H1 (cell line): ENCODE measurements around the gene PPFIBP2. TPM values are rescaled to one million over a fixed set of nuclear protein-coding genes. Genes with fewer than 3 reads are reported as not detected.

ENCODE experiments used
- CTCF ChIA-PET: fragments of 300-600 bp; sonication (Branson Sonifier 250); formaldehyde crosslinking; loops from one replicate; lab custom pipeline; 2021; ENCODE audit not compliant: partially characterized antibody; lab: Charles Lee
- POLR2A ChIA-PET: fragments of 300-600 bp; sonication (Branson Sonifier 250); formaldehyde crosslinking; loops from one replicate; lab custom pipeline; 2021; ENCODE audit warnings: inconsistent platforms; ENCODE audit not compliant: partially characterized antibody; lab: Charles Lee
- DNase-seq, 2 experiments: peaks; one replicate each; pipeline versions ENCODE4 v3.0.0 to v3.0.0-alpha.2; 2010 to 2022; ENCODE audit warnings: low spot score in 2 of 2, low read depth in 1 of 2, mixed read lengths in 1 of 2
- FAIRE-seq: peaks from 2 replicates; lab custom pipeline; 2011; peaks lifted over from hg19 to GRCh38; lab: Jason Lieb, UNC
- H2AFZ ChIP-seq: 2 replicates; pipeline ENCODE4 v1.8.1; 2012; ENCODE audit warnings: low read length, inconsistent platforms
- H2AK5ac ChIP-seq: 2 replicates; pipeline ENCODE4 v1.6.1; 2013; ENCODE audit warnings: low read depth, low read length
- H2BK120ac ChIP-seq: replicated peaks from 2 replicates; pipeline ENCODE3; 2013; ENCODE audit warnings: low read depth, low read length, inconsistent platforms
- H2BK12ac ChIP-seq: 2 replicates; pipeline ENCODE4 v1.6.1; 2013; ENCODE audit warnings: low read depth, low read length
- H2BK15ac ChIP-seq: 2 replicates; pipeline ENCODE4 v1.6.1; 2013; ENCODE audit warnings: low read length
- H2BK20ac ChIP-seq: 2 replicates; pipeline ENCODE4 v1.6.1; 2013; ENCODE audit warnings: low read length
- H2BK5ac ChIP-seq: 2 replicates; pipeline ENCODE4 v1.6.1; 2013; ENCODE audit warnings: low read depth, low read length
- H3K14ac ChIP-seq: 2 replicates; pipeline ENCODE4 v1.6.1; 2013; ENCODE audit warnings: inconsistent platforms; ENCODE audit not compliant: insufficient read length
- H3K18ac ChIP-seq: 2 replicates; pipeline ENCODE4 v1.6.1; 2013; ENCODE audit warnings: low read length; ENCODE audit errors: extremely low read depth
- H3K23ac ChIP-seq: 2 replicates; pipeline ENCODE4 v1.6.1; 2013; ENCODE audit warnings: inconsistent platforms; ENCODE audit not compliant: insufficient read length
- H3K23me2 ChIP-seq: 2 replicates; pipeline ENCODE4 v1.6.1; 2013; ENCODE audit warnings: low read depth, low read length
- H3K27ac ChIP-seq: 2 replicates; pipeline ENCODE4 v1.6.1; 2011; ENCODE audit warnings: low read depth, low read length, inconsistent platforms
- H3K27me3 ChIP-seq, 4 experiments: replicated peaks in 1 of 4; 1 replicate in 1 of 4; 2 replicates in 3 of 4; pipeline versions ENCODE4 v1.6.1 to v1.8.1; 2011 to 2013; ENCODE audit warnings: low read length in 3 of 4, mild to moderate bottlenecking in 3 of 4, inconsistent platforms in 2 of 4, mixed read lengths in 2 of 4, moderate library complexity in 1 of 4; ENCODE audit not compliant: control insufficient read depth in 3 of 4, insufficient read depth in 3 of 4; ENCODE audit errors: extremely low read depth in 1 of 4
- H3K36me3 ChIP-seq, 4 experiments: 2 replicates each; pipeline versions ENCODE4 v1.6.1 to v1.8.1; 2011 to 2013; ENCODE audit warnings: mild to moderate bottlenecking in 4 of 4, low read length in 3 of 4, moderate library complexity in 2 of 4, control low read depth in 1 of 4, inconsistent platforms in 1 of 4; ENCODE audit not compliant: insufficient read depth in 4 of 4, control insufficient read depth in 2 of 4
- H3K4ac ChIP-seq: replicated peaks from 2 replicates; pipeline ENCODE3; 2013; ENCODE audit warnings: low read length, low read depth, mixed read lengths, inconsistent platforms; ENCODE audit not compliant: insufficient read length
- H3K4me1 ChIP-seq, 4 experiments: replicated peaks in 1 of 4; 1 replicate in 1 of 4; 2 replicates in 3 of 4; pipeline versions ENCODE4 v1.6.1 to v1.8.1; 2011 to 2013; ENCODE audit warnings: low read length in 3 of 4, inconsistent platforms in 2 of 4, mixed read lengths in 1 of 4; ENCODE audit not compliant: insufficient read depth in 4 of 4, control insufficient read depth in 3 of 4
- H3K4me2 ChIP-seq, 2 experiments: 2 replicates each; pipeline versions ENCODE4 v1.6.1 to v1.8.1; 2011 to 2013; ENCODE audit warnings: low read depth in 2 of 2, low read length in 2 of 2, control low read depth in 1 of 2, inconsistent platforms in 1 of 2, mild to moderate bottlenecking in 1 of 2; ENCODE audit not compliant: insufficient read depth in 1 of 2
- H3K4me3 ChIP-seq, 4 experiments: fragments of 200-600, 300-600 bp in 1 of 4; sonication (generic), shearing (Covaris generic), sonication (Bioruptor Twin) in 1 of 4; 2 replicates each; pipeline versions ENCODE4 v1.5.1 to v1.8.1; 2011 to 2016; ENCODE audit warnings: low read length in 4 of 4, low read depth in 3 of 4, control low read depth in 2 of 4, inconsistent platforms in 2 of 4, mild to moderate bottlenecking in 2 of 4, mixed read lengths in 1 of 4, moderate library complexity in 1 of 4; ENCODE audit not compliant: insufficient read depth in 2 of 4; ENCODE audit errors: extremely low read depth in 1 of 4
- H3K56ac ChIP-seq: replicated peaks from 2 replicates; pipeline ENCODE3; 2013; ENCODE audit warnings: low read depth, mild to moderate bottlenecking, mixed read lengths, low read length, inconsistent platforms; ENCODE audit not compliant: insufficient read length
- H3K79me1 ChIP-seq: 2 replicates; pipeline ENCODE4 v1.6.1; 2013; ENCODE audit warnings: low read depth, low read length, control low read depth
- H3K79me2 ChIP-seq, 2 experiments: 2 replicates each; pipeline versions ENCODE4 v1.6.1 to v1.8.1; 2012 to 2013; ENCODE audit warnings: low read length in 2 of 2, mild to moderate bottlenecking in 2 of 2, inconsistent platforms in 1 of 2; ENCODE audit not compliant: insufficient read depth in 2 of 2, control insufficient read depth in 1 of 2
- H3K9ac ChIP-seq, 4 experiments: replicated peaks in 1 of 4; 1 replicate in 1 of 4; 2 replicates in 3 of 4; pipeline versions ENCODE4 v1.6.1 to v1.8.1; 2011 to 2013; ENCODE audit warnings: low read depth in 3 of 4, low read length in 3 of 4, control low read depth in 2 of 4, mild to moderate bottlenecking in 2 of 4, moderate library complexity in 2 of 4, inconsistent platforms in 1 of 4; ENCODE audit errors: extremely low read depth in 1 of 4
- H3K9me3 ChIP-seq, 2 experiments: 2 replicates each; pipeline versions ENCODE4 v1.6.1 to v1.8.1; 2012 to 2013; ENCODE audit warnings: mild to moderate bottlenecking in 2 of 2, moderate library complexity in 2 of 2, control low read depth in 1 of 2, inconsistent platforms in 1 of 2, low read depth in 1 of 2, low read length in 1 of 2, mixed read lengths in 1 of 2; ENCODE audit not compliant: insufficient read depth in 2 of 2
- H4K20me1 ChIP-seq, 2 experiments: replicated peaks in 1 of 2; 2 replicates each; pipeline versions ENCODE3 to v1.8.1; 2011 to 2013; ENCODE audit warnings: inconsistent platforms in 2 of 2, low read length in 2 of 2, mild to moderate bottlenecking in 1 of 2; ENCODE audit not compliant: insufficient read depth in 2 of 2, control insufficient read depth in 1 of 2
- H4K5ac ChIP-seq: 2 replicates; pipeline ENCODE4 v1.6.1; 2013; ENCODE audit warnings: low read length, low read depth, mixed read lengths, inconsistent platforms; ENCODE audit not compliant: insufficient read length
- H4K8ac ChIP-seq: 2 replicates; pipeline ENCODE4 v1.8.0; 2013; ENCODE audit warnings: mild to moderate bottlenecking, moderate library complexity, low read length, inconsistent platforms; ENCODE audit not compliant: insufficient read depth; ENCODE audit errors: extremely low read depth
- H4K91ac ChIP-seq: replicated peaks from 2 replicates; pipeline ENCODE3; 2013; ENCODE audit warnings: low read length, mixed read lengths, inconsistent platforms; ENCODE audit not compliant: insufficient read length
- BCL11A ChIP-seq, 2 experiments: IDR thresholded peaks; one replicate each; pipeline ENCODE4 v1.6.1; 2011; ENCODE audit warnings: low read depth in 2 of 2, low read length in 2 of 2, mild to moderate bottlenecking in 2 of 2
- RAD21 ChIP-seq, 2 experiments: IDR thresholded peaks in 1 of 2; conservative IDR thresholded peaks in 1 of 2; 2 replicates each; pipeline ENCODE4 v1.6.1; 2011; ENCODE audit warnings: low read depth in 2 of 2, low read length in 2 of 2, improper control_type of control experiment in 1 of 2, inconsistent platforms in 1 of 2, mild to moderate bottlenecking in 1 of 2, moderate library complexity in 1 of 2
- SP4 ChIP-seq: IDR thresholded peaks from 2 replicates; pipeline ENCODE4 v1.6.1; 2012; ENCODE audit warnings: low read length, inconsistent platforms
- WGBS, 2 experiments: shearing (Covaris generic) in 1 of 2; methylation state at CpG; one replicate each; pipeline versions ENCODE4 v1.1.6 to v1.1.7; 2013 to 2015; ENCODE audit warnings: low lambda C conversion rate in 2 of 2, mixed read lengths in 2 of 2, inconsistent platforms in 1 of 2, low coverage in 1 of 2, missing lambda C conversion rate in 1 of 2; ENCODE audit not compliant: insufficient replicate concordance in 2 of 2, insufficient coverage in 1 of 2, insufficient read length in 1 of 2; ENCODE audit errors: extremely low coverage in 1 of 2, missing lambda C conversion rate in 1 of 2; 5-methylcytosine and 5-hydroxymethylcytosine counted together
- polyA plus RNA-seq, 7 experiments: library from polyadenylated mRNA; depleted of rRNA in 3 of 7; stranded (reverse) in 5 of 7; unstranded in 2 of 7; fragments of >200 nt in 5 of 7; fragments of 200-250 nt in 2 of 7; gene quantifications; 1 replicate in 5 of 7; 2 replicates in 1 of 7; 4 replicates in 1 of 7; pipeline versions ENCODE4 v1.2.1 to v1.2.3, GENCODE V29; 2011 to 2013; ENCODE audit warnings: missing spikeins in 2 of 7, mixed read lengths in 2 of 7
- total RNA-seq: library from RNA; stranded (reverse); fragmentation: NEBNext Ultra II Directional; extraction: Animal tissue kit (Norgen Biotek cat#: 25700); gene quantifications from 2 replicates; pipeline ENCODE4 v1.2.1, GENCODE V29; 2021
- TF ChIP-seq, protein P1 (sequence below): IDR thresholded peaks from 2 replicates; pipeline ENCODE4 v1.6.1; 2011; ENCODE audit warnings: low read length, improper control_type of control experiment

Gene PPFIBP2
- total and polyA plus RNA-seq, 2 of the 8 experiments (the other 6 are each of a cell fraction or from before 2014, with no cell fraction given): 5.5 to 9.8 TPM

DNA sequence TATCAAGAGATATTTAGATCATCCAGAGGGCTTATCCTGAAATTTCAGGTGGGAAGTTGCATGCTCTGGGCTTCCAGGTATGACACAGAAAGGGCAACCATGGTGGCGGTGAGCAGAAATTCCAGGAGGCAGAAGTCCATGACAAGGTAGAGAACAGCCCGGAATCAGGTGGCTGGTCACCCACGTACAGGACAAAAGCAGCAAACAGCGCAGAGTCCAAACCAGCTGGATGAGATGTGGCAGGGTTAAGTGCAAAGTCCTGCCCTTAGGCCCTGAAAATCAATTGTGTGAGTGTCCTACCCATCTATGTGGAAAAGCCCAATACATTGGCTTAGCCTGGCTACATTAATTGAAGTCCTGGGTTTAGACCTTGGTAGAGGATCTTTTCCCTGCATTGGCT lies 11.6 kb downstream of the PPFIBP2 start:
- H2BK5ac ChIP-seq: no peak overlapping the region
- H3K79me2 ChIP-seq: no peaks in the 10 kb centered on the region
- no peaks in the 10 kb centered on the region; a peak in 1 of 7 replicates for H3K4me1 ChIP-seq
- H3K23me2 ChIP-seq: no peaks in the 10 kb centered on the region; the same call in 1 of the 2 replicates
- no peaks in the 10 kb centered on the region for H3K36me3 ChIP-seq
- no peak overlapping the region for H3K4ac ChIP-seq
- ChIA-PET POLR2A (no interaction called here), CTCF (interaction anchor here (0.6 to 4.9 kb wide), 11 partner anchors 10 to 481 kb away, joined by 3 to 21 read pairs (median 3); partner anchors contain the start of gene PPFIBP2)
- no peak overlapping the region for H3K18ac ChIP-seq
- H3K9me3 ChIP-seq: no peaks in the 10 kb centered on the region
- H2BK12ac ChIP-seq: no peak overlapping the region
- H2AFZ ChIP-seq: no peak overlapping the region
- H3K56ac ChIP-seq: no peak overlapping the region
- DNase-seq (no peak), FAIRE-seq (no peak)
- no peak overlapping the region for H3K27ac ChIP-seq
- no peak overlapping the region for H4K91ac ChIP-seq
- H4K5ac ChIP-seq: no peak overlapping the region
- no peaks in the 10 kb centered on the region for H3K79me1 ChIP-seq
- no peak overlapping the region for H3K4me3 ChIP-seq
- H4K8ac ChIP-seq: no peak overlapping the region
- no peaks in the 10 kb centered on the region for H3K27me3 ChIP-seq
- no peak overlapping the region for H3K9ac ChIP-seq
- 94% methylated on average over 4 of the region's 4 CpGs; no CpG with 5 or more reads in 1 of the 2 experiments for WGBS, 2 experiments
- no peak overlapping the region for H2BK20ac ChIP-seq
- H2BK120ac ChIP-seq: no peak overlapping the region
- H2BK15ac ChIP-seq: no peak overlapping the region
- no peak overlapping the region for H3K4me2 ChIP-seq
- no peak for TF ChIP-seq BCL11A (IDR thresholded peaks at IDR 0.05; ENCODE audit: low read depth in 2 of 2, low read length in 2 of 2)
- TF ChIP-seq SP4: no peak
- TF ChIP-seq, protein P1, sequence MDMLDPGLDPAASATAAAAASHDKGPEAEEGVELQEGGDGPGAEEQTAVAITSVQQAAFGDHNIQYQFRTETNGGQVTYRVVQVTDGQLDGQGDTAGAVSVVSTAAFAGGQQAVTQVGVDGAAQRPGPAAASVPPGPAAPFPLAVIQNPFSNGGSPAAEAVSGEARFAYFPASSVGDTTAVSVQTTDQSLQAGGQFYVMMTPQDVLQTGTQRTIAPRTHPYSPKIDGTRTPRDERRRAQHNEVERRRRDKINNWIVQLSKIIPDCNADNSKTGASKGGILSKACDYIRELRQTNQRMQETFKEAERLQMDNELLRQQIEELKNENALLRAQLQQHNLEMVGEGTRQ: no peak
- TF ChIP-seq RAD21 (IDR thresholded peaks at IDR 0.05 in 1 of 2, conservative IDR thresholded peaks at IDR 0.05 in 1 of 2; ENCODE audit: low read depth in 2 of 2, low read length in 2 of 2): no peak
- H2AK5ac ChIP-seq: no peak overlapping the region
- no peak overlapping the region for H3K14ac ChIP-seq
- peaks cover 1 to 2% of the 10 kb centered on the region in 2 experiments for H4K20me1 ChIP-seq
- no peak overlapping the region for H3K23ac ChIP-seq
